ENCODE results near the gene MT3.

MT3 gene

DNA sequence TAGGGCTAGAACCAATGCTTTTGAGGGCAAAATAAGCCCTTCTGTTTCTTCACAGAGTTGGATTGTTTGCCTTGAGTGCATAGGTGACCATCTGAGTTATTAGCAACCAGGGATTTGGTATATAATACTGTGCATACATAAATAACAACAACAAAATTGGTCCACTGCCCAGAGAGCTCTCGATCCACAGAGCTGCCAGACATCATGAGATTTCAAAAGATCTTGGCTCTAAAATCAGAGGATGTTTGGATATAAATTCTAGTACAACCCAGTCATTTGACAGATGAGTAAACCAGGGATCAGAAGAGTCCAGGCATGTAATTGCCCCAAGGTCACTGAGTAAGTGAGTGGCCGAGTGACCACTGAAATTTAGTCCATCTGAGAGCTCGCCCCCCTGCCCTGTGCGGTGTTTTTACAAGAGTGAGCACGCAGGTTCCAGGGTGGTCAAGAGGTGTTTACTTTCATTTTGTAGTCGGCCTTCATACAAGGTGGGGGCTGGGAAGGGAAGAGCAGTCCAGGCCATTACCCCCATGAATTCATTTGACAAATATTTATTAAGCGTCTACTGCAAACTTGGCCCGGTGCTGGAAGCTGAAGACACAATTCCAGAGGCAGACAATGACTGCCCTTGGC, 17.3 kb downstream of the MT3 start:
- TF ChIP-seq, protein P1, sequence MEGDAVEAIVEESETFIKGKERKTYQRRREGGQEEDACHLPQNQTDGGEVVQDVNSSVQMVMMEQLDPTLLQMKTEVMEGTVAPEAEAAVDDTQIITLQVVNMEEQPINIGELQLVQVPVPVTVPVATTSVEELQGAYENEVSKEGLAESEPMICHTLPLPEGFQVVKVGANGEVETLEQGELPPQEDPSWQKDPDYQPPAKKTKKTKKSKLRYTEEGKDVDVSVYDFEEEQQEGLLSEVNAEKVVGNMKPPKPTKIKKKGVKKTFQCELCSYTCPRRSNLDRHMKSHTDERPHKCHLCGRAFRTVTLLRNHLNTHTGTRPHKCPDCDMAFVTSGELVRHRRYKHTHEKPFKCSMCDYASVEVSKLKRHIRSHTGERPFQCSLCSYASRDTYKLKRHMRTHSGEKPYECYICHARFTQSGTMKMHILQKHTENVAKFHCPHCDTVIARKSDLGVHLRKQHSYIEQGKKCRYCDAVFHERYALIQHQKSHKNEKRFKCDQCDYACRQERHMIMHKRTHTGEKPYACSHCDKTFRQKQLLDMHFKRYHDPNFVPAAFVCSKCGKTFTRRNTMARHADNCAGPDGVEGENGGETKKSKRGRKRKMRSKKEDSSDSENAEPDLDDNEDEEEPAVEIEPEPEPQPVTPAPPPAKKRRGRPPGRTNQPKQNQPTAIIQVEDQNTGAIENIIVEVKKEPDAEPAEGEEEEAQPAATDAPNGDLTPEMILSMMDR (conservative IDR thresholded peaks at IDR 0.05; ENCODE audit: low read depth, low read length): no peak
- Histone ChIP-seq H3K4me3 (IDR thresholded peaks at IDR 0.05; ENCODE audit: insufficient read depth, low read depth, low read length) (no peak overlapping the region), H2AFZ (ENCODE audit: low read depth) (no peak overlapping the region), H3K36me3 (ENCODE audit: insufficient read depth) (no peaks in the 10 kb centered on the region), H3K4me2 (no peak overlapping the region), H3K4me1 (ENCODE audit: low read depth, poor library complexity, severe bottlenecking) (peaks cover 16% of the 10 kb centered on the region), H3K9ac (no peak overlapping the region), H3K27me3 (ENCODE audit: insufficient read depth, low read depth) (peaks cover 10% of the 10 kb centered on the region; the same call in 1 of the 2 replicates), H4K20me1 (ENCODE audit: insufficient read depth) (no peaks in the 10 kb centered on the region), H3K27ac (no peak overlapping the region), H3K79me2 (ENCODE audit: insufficient read depth, low read depth) (no peaks in the 10 kb centered on the region)

DNA sequence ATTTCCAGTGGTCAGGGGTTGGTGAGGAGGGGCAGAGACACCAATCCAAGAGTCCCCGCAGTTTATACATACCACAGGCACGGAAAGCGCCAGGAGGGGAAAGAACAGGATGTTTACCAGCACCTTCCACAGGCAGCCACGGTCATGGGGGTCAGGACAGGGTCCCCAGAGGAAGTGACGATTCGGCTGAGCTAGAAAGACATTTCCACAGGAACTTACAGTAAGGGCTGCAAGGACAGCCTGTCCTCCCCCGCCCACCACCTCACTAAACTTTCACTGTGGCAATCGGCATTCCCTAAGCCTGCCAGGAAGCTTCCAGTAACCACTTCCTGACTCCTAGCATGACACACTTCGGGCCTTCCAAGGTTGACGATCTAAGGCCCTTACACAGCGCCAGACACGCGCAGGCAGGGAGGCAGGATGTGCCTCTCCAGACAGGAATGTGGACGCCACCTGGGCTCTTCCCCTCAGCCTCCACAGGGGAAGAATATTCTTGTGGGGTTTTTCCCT, 17.8 kb downstream of the MT3 start:
- no peak overlapping the region for H3K4me3 ChIP-seq (IDR thresholded peaks at IDR 0.05; ENCODE audit: insufficient read depth, low read depth, low read length)

DNA sequence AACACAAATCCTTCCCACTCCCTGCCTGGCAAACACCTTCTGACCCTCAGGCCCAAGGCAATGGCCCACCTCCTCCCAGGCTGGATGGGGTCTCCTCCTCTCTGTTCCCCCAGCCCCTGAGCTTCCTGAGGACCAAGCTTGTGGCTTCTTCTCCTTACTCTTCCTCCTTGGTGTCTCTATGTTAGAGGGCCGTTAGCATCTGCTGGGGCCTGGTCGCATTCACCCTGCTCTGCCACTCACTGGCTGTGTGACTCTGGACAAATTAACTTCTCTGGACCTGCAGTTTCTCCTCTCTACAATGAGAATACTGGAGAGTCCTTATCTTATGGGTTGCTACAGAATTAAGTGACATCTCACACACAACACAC, 18.3 kb downstream of the MT3 start:
- Histone ChIP-seq H3K27ac (no peak overlapping the region), H2AFZ (ENCODE audit: low read depth) (peak overlapping the region; percentile 79; the same call in 1 of the 2 replicates), H3K79me2 (ENCODE audit: insufficient read depth, low read depth) (no peaks in the 10 kb centered on the region), H3K27me3 (ENCODE audit: insufficient read depth, low read depth) (peaks cover 10% of the 10 kb centered on the region; the same call in 1 of the 2 replicates), H4K20me1 (ENCODE audit: insufficient read depth) (no peaks in the 10 kb centered on the region), H3K4me2 (no peak overlapping the region), H3K36me3 (ENCODE audit: insufficient read depth) (no peaks in the 10 kb centered on the region), H3K4me3 (IDR thresholded peaks at IDR 0.05; ENCODE audit: insufficient read depth, low read depth, low read length) (no peak overlapping the region), H3K9ac (no peak overlapping the region), H3K4me1 (ENCODE audit: low read depth, poor library complexity, severe bottlenecking) (peaks cover 16% of the 10 kb centered on the region)
- TF ChIP-seq, protein P1 (conservative IDR thresholded peaks at IDR 0.05; ENCODE audit: low read depth, low read length): no peak

More for the DNA sequence above, 17.8 kb downstream of the MT3 start:
- Histone ChIP-seq H3K27ac (no peak overlapping the region), H3K4me2 (no peak overlapping the region), H3K9ac (no peak overlapping the region), H3K79me2 (ENCODE audit: insufficient read depth, low read depth) (no peaks in the 10 kb centered on the region), H3K27me3 (ENCODE audit: insufficient read depth, low read depth) (peaks cover 10% of the 10 kb centered on the region; the same call in 1 of the 2 replicates), H2AFZ (ENCODE audit: low read depth) (no peak overlapping the region), H4K20me1 (ENCODE audit: insufficient read depth) (no peaks in the 10 kb centered on the region), H3K36me3 (ENCODE audit: insufficient read depth) (no peaks in the 10 kb centered on the region), H3K4me1 (ENCODE audit: low read depth, poor library complexity, severe bottlenecking) (peaks cover 16% of the 10 kb centered on the region)
- TF ChIP-seq, protein P1 (conservative IDR thresholded peaks at IDR 0.05; ENCODE audit: low read depth, low read length): no peak

DNA sequence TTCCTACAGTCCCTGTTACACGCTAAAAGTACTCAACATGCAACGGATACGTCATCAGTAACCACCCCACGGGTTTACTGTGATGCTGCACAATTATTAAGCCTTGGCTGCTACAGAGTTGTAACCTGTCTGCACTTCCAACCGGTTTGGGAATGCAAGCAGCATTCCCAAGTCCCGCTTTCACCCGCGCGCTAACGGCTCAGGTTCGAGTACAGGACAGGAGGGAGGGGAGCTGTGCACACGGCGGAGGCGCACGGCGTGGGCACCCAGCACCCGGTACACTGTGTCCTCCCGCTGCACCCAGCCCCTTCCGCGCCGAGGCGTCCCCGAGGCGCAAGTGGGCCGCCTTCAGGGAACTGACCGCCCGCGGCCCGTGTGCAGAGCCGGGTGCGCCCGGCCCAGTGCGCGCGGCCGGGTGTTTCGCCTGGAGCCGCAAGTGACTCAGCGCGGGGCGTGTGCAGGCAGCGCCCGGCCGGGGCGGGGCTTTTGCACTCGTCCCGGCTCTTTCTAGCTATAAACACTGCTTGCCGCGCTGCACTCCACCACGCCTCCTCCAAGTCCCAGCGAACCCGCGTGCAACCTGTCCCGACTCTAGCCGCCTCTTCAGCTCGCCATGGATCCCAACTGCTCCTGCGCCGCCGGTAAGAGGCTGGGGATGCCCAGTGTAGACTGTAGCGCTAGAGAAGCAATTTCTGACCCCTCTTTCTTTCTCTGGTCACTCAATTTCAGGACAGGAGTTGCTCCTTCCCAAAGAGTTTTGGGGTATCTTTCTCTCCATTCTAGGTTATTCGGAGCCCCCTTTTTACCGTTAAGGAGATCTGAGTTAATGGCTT, 18.9 kb downstream of the MT3 start, which contains the start of gene MT2A:
MT2A (plus strand) TSS at position 542 of the 833 bp plus-strand sequence; CDS start at position 614, 72 bp downstream.
- Histone ChIP-seq H3K4me2 (peak within 1 kb of the TSS; percentile 93), H3K79me2 (ENCODE audit: insufficient read depth, low read depth) (no peaks in the 10 kb centered on the region), H3K4me3 (IDR thresholded peaks at IDR 0.05; ENCODE audit: insufficient read depth, low read depth, low read length) (no peak within 1 kb of the TSS), H3K36me3 (ENCODE audit: insufficient read depth) (no peaks in the 10 kb centered on the region), H3K27me3 (ENCODE audit: insufficient read depth, low read depth) (peaks cover 10% of the 10 kb centered on the region; the same call in 1 of the 2 replicates), H2AFZ (ENCODE audit: low read depth) (peak within 1 kb of the TSS; percentile 79), H3K27ac (no peak within 1 kb of the TSS), H3K9ac (peak within 1 kb of the TSS; percentile 6; the same call in 1 of the 2 replicates), H3K4me1 (ENCODE audit: low read depth, poor library complexity, severe bottlenecking) (peaks cover 16% of the 10 kb centered on the region), H4K20me1 (ENCODE audit: insufficient read depth) (no peaks in the 10 kb centered on the region)
- TF ChIP-seq, protein P1 (conservative IDR thresholded peaks at IDR 0.05; ENCODE audit: low read depth, low read length): no peak

All from KMS-11 (cell line).